CD4-positive, alpha-beta T cell treated with Interferon gamma for 1 hour (primary cell): Measurements from ENCODE around the gene CCBE1.

Source experiments
- DNase-seq: peaks from one replicate; pipeline ENCODE4 v3.0.0-alpha.2; 2020

The CCBE1 gene

GRCh38 chr18:59612381-59612780 lies 84.8 kb downstream of the CCBE1 start:
- no peak for DNase-seq

DNA sequence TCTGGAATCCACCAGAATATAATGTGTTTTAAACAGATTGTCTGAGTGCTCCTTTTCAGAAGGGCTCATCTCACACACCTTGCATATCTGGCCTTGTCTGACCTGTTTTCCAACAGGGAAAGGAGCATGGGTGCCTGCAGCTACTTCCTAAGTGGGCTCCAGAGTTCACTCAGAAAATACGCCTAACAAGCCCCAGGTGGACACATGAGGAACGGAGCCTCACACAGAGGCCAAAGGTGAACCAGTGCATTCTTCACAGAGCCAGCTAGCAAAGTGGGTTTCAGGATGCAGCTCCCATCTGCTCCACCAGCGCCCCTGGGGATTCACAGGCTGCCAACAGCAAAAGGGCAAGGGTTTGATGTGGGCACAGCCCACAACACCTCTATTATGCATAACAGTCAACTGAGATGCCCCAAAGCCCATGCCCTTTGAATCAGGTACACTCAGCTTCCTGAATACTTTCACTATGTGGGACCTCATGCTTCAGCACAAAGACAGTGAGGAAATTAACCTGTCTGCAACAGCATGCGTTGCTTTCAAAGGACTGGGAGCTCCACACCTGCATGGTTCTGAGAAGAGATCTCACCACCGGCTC lies 86.6 kb downstream of the CCBE1 start:
- DNase-seq: no peak

DNA sequence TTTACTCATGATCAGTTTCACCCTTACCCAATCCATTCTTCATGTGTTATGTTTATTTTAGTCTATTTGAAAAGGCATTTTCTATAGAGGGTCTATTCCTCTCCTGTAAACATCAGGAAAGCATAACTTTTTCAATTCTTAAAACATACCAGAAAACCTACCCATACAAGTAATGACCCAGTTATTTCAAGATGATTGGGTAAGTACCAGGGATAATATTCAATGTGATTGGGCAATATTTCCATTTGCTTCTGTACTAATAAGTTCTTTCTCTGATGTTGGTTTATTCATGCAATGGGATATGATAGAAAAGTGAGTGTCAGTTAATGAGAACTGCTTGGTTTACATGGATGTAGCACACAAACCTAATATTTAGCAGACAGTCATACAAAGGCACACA lies 87.6 kb downstream of the CCBE1 start:
- DNase-seq: no peak

DNA sequence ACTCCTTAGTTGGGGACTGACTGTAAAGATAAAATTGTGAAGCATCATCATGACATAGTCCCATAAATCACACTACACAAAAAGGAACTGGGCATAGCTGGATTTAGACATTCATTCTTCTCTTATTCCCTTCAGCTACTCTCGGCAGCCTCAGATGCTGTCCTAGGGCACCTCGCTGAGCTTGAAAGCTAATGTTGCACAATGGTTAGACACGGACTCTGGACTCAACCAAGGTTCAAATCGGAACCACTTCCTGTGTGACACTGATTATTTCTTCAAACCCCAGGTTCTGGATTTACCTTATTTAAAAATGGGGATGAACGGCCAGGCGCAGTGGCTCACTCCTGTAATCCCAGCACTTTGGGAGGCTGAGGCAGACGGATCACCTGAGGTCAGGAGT lies 89.8 kb downstream of the CCBE1 start:
- no peak for DNase-seq

DNA sequence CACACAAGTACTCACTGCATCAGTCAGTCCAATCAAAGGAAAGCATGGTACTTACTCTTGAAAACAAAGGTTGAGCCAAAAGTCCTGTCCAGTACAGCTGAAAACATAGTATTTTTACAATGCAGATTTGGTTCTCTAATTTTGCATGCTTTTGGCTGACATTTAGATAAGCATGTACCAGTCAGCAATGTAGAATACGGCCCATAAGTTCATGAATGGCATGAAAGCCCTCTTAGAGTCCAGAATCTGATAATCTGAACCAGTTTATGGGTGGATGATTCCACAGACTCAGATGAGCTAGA lies 90.2 kb downstream of the CCBE1 start:
- no peak for DNase-seq

DNA sequence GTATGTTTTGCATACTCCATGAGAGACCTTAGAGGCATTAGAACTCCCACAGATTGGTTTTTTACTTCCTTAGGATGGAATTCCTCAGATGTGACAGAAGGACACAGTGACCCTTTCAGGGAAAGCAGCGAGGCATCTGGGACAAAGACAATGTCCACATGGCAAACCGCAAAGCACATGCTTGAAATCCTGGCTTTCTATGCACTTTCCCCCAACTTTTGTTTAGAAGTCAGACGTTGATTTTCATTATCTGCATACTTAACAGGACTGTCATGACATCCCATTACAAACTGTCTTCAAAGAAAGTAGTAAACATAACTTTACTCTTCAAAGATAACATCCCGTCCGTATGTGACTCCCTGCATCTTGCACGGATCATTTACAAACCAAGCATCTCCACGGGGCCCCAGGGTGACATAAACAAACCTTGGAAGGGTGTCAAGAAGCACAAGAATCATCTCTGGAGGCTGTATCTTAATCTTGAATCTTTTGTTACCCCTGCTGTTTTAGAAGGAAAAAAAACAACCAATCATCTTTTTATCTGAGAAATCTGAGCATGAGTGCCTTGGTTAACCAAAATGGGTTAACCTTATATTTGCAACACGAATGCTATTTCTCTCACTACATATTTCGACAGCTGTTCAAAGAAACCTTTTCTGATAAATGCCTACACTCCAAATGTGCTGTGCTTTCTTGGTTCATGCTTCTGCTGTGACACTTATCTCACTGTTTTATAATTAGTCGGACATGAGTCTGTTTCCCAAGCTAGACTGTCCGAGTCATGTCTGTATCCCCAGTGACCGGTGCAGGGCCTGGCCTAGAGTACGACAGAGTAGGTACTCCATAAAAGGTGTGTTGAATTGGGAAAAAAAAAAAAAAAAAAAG lies 90.8 kb downstream of the CCBE1 start:
- no peak for DNase-seq

- no peak for DNase-seq
Measured at GRCh38 chr18:59605633-59606192, 91.5 kb downstream of the CCBE1 start.

- DNase-seq: no peak
Measured at GRCh38 chr18:59604877-59605276, 92.3 kb downstream of the CCBE1 start.

- DNase-seq: no peak
Measured at GRCh38 chr18:59597049-59597448, 100.2 kb downstream of the CCBE1 start.

GRCh38 chr18:59593291-59593717 lies 103.9 kb downstream of the CCBE1 start:
- DNase-seq: no peak

DNA sequence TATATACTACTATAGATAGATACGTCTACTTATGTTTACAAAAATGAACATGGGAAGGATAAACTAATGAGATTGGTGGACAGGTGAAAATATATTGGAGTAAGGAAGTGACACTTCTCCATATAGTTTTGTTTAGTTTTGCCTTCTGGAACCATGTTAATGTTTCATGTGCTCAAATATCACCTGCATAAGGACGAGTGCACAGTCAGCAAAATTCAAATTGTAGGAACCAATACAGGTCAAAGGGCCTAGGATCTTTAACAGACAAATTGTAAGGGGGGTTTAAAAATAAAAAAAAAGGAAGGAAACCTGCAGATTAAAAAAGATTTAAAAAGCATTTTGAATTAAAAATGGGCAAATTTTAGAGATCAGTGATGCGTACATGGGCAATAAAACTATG lies 104.6 kb downstream of the CCBE1 start:
- DNase-seq: no peak

GRCh38 chr18:59582395-59582794 lies 114.8 kb downstream of the CCBE1 start:
- no peak for DNase-seq

DNA sequence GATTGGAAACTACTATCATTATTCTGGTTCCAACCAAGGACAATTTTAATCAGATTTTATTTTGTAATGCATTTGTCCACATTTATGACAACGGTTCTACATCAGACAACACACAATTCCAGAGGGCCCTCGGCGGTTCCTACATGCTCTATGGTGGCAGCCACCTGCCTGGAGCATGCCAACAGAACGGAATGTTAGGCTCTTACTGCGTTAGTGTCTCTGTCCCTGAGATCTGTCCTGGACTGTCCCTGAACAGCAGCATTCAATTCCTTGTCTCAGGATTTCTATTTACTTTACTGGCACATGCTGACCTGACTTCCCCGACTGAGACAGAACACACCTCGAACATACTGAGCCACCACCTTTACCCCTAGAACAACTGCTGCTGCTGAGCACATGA lies 117.7 kb downstream of the CCBE1 start:
- no peak for DNase-seq

DNA sequence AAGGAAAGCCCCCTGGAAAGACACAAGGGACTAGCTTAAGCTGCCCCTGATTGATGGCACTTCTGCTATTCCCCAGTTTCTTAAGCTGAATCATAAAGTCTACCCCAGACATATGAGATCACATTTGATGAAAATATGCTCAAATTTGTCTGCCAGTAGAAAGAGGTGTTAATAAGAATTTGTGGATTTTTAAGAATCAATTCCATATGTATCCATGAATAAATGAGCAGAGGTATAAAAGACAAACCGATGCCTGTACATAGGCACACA lies 119.9 kb downstream of the CCBE1 start:
- no peak for DNase-seq

DNA sequence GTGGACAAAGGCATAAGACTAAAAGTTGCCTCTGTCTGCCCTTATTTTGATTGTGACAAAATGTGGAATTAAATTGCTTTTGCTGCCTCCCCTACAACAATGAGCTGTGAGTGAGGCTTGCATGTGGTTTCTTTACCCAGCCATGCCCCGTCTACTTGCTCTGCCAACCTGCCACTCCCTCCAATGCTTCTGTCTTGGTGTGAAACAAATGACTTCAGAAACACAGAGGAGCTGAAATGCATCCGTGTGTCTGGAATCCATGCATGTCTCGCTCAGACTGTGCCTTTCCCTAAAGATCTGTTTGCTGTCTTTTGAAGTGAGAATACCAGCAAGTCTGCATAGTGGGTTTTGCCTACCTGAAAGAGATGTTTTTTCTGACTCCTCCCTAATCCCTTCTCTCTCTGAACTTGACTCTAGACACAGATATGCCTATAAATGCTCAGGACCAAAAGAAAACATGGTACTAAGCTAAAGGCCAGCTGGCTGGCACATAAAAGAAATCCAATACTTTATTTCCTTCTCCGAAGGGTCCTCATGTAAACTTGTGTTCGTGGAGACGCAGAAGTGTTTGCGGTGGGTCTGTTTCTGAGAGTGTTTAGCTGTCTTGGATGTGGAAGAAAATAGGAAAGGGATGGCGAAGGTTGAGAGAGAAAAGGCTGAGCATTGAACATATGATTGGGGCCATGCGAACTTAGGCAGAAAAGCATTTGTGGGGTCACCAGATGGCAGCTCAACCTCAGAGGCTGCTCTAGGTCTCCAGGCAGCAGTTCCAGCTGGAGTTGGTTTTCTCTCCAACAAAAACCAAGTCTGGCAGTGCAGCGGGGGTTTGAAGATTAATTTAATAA lies 120.5 kb downstream of the CCBE1 start:
- DNase-seq: no peak

GRCh38 chr18:59575995-59576394 lies 121.2 kb downstream of the CCBE1 start:
- DNase-seq: no peak

DNA sequence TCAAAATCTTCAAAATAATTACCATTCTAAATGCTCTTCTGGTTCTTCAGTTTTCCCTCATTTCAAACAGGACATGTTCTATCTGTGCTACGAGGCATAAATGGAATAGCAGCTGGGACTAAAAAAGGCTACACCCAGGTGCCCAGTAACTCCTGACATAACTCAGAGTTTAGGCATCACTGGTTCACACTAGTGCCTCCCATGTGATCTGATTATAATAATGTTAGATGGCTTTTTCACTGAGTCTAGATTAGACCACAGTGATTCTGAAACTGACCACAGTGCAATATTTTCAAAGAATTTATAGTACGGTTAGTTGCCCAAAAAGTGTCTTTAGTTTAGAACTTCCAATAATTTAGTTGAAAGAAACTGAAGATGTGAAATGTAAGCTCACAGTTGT lies 123.3 kb downstream of the CCBE1 start:
- no peak for DNase-seq

DNA sequence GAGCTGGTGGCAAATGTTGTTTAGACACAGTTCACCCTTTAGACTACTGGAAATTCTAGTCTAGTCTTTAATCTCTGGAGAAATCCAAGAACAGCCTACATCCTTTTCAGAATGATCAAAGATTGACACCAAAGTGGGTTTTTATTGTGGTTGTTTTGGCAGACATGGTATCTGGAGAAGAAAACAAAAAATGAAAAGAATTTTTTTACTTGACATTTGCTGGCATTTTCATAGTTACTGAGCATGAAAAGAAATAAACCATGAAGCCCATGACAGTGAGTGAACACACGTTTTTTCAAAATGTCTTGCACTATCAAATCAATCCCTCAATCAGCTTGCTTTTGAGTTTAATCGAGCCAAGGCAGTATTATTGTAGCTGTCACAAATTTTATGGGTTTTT lies 125.3 kb downstream of the CCBE1 start:
- DNase-seq: no peak

- DNase-seq: no peak
Measured at GRCh38 chr18:59570796-59571195, 126.4 kb downstream of the CCBE1 start.

DNA sequence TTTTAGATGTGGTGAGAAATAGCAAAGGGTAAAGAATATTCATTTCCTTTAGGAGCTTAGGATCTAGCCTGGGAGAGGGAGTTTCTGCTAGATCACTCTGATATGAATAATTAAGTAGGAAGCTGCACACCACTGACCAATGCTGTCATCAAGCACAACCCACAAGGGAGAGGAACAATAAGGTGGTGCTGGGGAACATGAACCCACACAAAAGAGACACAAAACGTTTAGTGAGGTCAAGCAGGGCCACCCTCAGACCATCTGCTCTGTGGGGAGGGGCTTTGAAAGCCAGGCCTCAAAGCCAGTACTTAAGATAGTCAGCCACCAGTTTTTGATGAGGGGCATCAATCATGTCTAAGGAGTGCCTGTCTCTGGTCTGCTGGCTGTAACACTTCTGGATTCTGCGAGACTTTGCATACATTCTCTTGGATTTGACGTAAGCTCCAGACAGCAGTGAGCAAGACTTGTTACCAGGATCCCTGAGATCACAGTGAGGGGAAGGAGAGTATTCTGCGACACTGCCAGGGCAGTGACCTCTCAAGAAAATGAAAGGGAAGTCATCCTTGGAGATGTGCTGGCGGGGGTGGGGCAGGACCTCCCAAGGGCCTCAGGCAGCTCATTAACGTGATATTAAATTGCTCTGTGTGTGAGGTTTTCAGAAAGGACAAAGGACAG lies 127.0 kb downstream of the CCBE1 start:
- DNase-seq: no peak

GRCh38 chr18:59569390-59569791 lies 127.8 kb downstream of the CCBE1 start:
- DNase-seq: no peak

DNA sequence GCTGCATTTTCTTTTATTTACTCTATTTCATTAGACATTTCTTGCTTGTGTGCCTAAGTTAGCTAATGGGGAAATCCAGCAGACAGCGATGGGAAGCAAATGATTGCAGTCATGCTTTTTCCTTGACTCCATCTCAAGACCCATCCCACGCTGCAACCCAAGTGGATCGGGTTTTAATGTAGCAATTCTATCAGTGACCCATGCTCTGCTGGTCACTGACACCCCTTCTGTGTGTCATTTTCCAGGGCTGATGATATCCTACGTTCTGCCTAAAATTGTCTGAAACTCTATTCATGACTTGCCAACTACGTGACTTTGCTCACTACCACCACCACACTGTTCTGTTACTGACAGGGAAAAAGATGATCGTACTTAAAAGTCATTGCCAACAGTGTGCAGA lies 129.8 kb downstream of the CCBE1 start:
- no peak for DNase-seq

DNA sequence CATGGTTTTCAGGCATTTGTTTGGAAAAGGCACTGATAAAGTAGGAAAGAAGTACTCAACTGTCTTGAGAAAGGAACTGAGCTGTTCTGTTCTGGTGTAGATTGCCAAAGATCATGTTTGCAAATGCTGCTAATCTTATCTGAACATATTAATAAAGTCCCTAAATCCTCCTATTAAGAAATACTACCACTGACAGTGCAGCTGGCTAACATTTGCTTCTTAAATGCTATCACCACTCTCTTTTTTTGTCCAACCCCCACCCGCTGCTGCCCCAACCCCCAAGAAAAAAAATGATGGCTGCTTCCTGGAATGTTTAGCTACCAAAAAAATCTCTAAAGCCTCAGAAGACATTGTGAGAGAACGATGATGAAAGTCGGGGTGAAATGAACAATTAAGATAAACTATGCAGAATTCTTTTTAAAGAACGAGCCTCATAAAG lies 130.7 kb downstream of the CCBE1 start:
- no peak for DNase-seq
